BE2C (cell line): ENCODE measurements around the gene SPATA22. TPM values are rescaled to one million over a fixed set of nuclear protein-coding genes. Genes with fewer than 3 reads are reported as not detected.
"Not testable (repeated sequence)": the region's sequence is repeated elsewhere in the genome, so short reads cannot be mapped to it uniquely, and the experiment has no call there.

Experiments used
- DNase-seq: peaks from one replicate; pipeline ENCODE4 v3.0.0-alpha.2; 2020
- H3K27me3 ChIP-seq: fragments of 250-450 bp; sonication (Bioruptor Pico); 2 replicates; pipeline ENCODE4 v1.5.1; 2020; ENCODE audit warnings: mild to moderate bottlenecking
- H3K36me3 ChIP-seq: fragments of 250-450 bp; sonication (Bioruptor Pico); 2 replicates; pipeline ENCODE4 v1.5.1; 2020; ENCODE audit warnings: mild to moderate bottlenecking
- H3K4me1 ChIP-seq: fragments of 250-450 bp; sonication (Bioruptor Pico); 2 replicates; pipeline ENCODE4 v1.5.1; 2020
- H3K4me3 ChIP-seq: 2 replicates; pipeline ENCODE4 v1.5.1; 2011; ENCODE audit warnings: low read depth, low read length
- H3K9me3 ChIP-seq: fragments of 250-450 bp; sonication (Bioruptor Pico); 2 replicates; pipeline ENCODE4 v1.5.1; 2020
- CTCF ChIP-seq: IDR thresholded peaks from 2 replicates; pipeline ENCODE4 v1.5.1; 2012; ENCODE audit warnings: mild to moderate bottlenecking, low read depth, low read length
- polyA plus RNA-seq: library from polyadenylated mRNA; unstranded; fragments of >200 nt; gene quantifications from one replicate; pipeline ENCODE4 v1.2.1, GENCODE V29; 2012; ENCODE audit warnings: low read depth, missing spikeins; ENCODE audit not compliant: insufficient read length, insufficient read depth

The SPATA22 gene
- not detected for polyA plus RNA-seq

GRCh38 chr17:3471599-3471998, at the start of gene SPATA22:
Gene SPATA22, minus strand, starts transcription at chr17:3471819. Its CDS starts 2,494 bp downstream, at chr17:3469325.
- no peaks in the 10 kb centered on the region for H3K4me1 ChIP-seq
- no peaks in the 10 kb centered on the region for H3K9me3 ChIP-seq
- no peaks in the 10 kb centered on the region for H3K36me3 ChIP-seq
- DNase-seq, result no peak
- H3K27me3 ChIP-seq, result no peaks in the 10 kb centered on the region
- no peak within 1 kb of the TSS for H3K4me3 ChIP-seq
- TF ChIP-seq CTCF, result no peak

- DNase-seq, H3K4me3 ChIP-seq, H3K36me3 ChIP-seq, H3K27me3 ChIP-seq, H3K9me3 ChIP-seq, H3K4me1 ChIP-seq: not testable (repeated sequence)
Observed at GRCh38 chr17:3519472-3519871, 47.9 kb upstream of the SPATA22 start.

GRCh38 chr17:3514873-3515272, 43.3 kb upstream of the SPATA22 start:
- peaks cover 5% of the 10 kb centered on the region; the same call in 1 of the 2 replicates for H3K27me3 ChIP-seq
- H3K4me1 ChIP-seq, result no peaks in the 10 kb centered on the region
- no peak for TF ChIP-seq CTCF
- no peak for DNase-seq
- no peaks in the 10 kb centered on the region for H3K9me3 ChIP-seq
- no peaks in the 10 kb centered on the region for H3K36me3 ChIP-seq
- H3K4me3 ChIP-seq, result no peak overlapping the region

- not testable (repeated sequence) for DNase-seq, H3K36me3 ChIP-seq, H3K4me1 ChIP-seq
Observed at GRCh38 chr17:3514167-3514566, 42.5 kb upstream of the SPATA22 start.

GRCh38 chr17:3513305-3514035, 41.9 kb upstream of the SPATA22 start:
- DNase-seq, result no peak
- TF ChIP-seq CTCF, result no peak
- H3K27me3 ChIP-seq, result peaks cover 5% of the 10 kb centered on the region; the same call in 1 of the 2 replicates
- no peaks in the 10 kb centered on the region for H3K4me1 ChIP-seq
- H3K4me3 ChIP-seq, result no peak overlapping the region
- H3K36me3 ChIP-seq, result no peaks in the 10 kb centered on the region
- no peaks in the 10 kb centered on the region for H3K9me3 ChIP-seq

More at GRCh38 chr17:3514167-3514566, 42.5 kb upstream of the SPATA22 start:
- H3K4me3 ChIP-seq, H3K9me3 ChIP-seq, H3K27me3 ChIP-seq: not testable (repeated sequence)

- H3K36me3 ChIP-seq, result no peaks in the 10 kb centered on the region
- H3K4me3 ChIP-seq, result no peak overlapping the region
- TF ChIP-seq CTCF, result no peak
- no peaks in the 10 kb centered on the region for H3K4me1 ChIP-seq
- DNase-seq, result no peak
- no peaks in the 10 kb centered on the region for H3K9me3 ChIP-seq
- H3K27me3 ChIP-seq, result peaks cover 5% of the 10 kb centered on the region; the same call in 1 of the 2 replicates
Observed at GRCh38 chr17:3512505-3513171, 41.0 kb upstream of the SPATA22 start.

GRCh38 chr17:3511852-3512504, 40.4 kb upstream of the SPATA22 start:
- TF ChIP-seq CTCF, result no peak
- Histone ChIP-seq H3K4me3 (no peak overlapping the region), H3K36me3 (no peaks in the 10 kb centered on the region), H3K27me3 (peaks cover 5% of the 10 kb centered on the region; the same call in 1 of the 2 replicates), H3K4me1 (no peaks in the 10 kb centered on the region), H3K9me3 (no peaks in the 10 kb centered on the region)
- DNase-seq, result no peak
